Mammary microvascular endothelial cell (primary cell): ENCODE data around the gene LTB4R. TPM values are rescaled to one million over a fixed set of nuclear protein-coding genes. Genes with fewer than 3 reads are reported as not detected.

Source experiments
- total RNA-seq: library from RNA; depleted of rRNA; stranded (reverse); fragments of >200 nt; gene quantifications from 2 replicates; pipeline ENCODE4 v1.2.3, GENCODE V29; 2015

The LTB4R gene, protein sequence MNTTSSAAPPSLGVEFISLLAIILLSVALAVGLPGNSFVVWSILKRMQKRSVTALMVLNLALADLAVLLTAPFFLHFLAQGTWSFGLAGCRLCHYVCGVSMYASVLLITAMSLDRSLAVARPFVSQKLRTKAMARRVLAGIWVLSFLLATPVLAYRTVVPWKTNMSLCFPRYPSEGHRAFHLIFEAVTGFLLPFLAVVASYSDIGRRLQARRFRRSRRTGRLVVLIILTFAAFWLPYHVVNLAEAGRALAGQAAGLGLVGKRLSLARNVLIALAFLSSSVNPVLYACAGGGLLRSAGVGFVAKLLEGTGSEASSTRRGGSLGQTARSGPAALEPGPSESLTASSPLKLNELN
- 12.9 and 16.3 TPM in 2 replicates for total RNA-seq

DNA sequence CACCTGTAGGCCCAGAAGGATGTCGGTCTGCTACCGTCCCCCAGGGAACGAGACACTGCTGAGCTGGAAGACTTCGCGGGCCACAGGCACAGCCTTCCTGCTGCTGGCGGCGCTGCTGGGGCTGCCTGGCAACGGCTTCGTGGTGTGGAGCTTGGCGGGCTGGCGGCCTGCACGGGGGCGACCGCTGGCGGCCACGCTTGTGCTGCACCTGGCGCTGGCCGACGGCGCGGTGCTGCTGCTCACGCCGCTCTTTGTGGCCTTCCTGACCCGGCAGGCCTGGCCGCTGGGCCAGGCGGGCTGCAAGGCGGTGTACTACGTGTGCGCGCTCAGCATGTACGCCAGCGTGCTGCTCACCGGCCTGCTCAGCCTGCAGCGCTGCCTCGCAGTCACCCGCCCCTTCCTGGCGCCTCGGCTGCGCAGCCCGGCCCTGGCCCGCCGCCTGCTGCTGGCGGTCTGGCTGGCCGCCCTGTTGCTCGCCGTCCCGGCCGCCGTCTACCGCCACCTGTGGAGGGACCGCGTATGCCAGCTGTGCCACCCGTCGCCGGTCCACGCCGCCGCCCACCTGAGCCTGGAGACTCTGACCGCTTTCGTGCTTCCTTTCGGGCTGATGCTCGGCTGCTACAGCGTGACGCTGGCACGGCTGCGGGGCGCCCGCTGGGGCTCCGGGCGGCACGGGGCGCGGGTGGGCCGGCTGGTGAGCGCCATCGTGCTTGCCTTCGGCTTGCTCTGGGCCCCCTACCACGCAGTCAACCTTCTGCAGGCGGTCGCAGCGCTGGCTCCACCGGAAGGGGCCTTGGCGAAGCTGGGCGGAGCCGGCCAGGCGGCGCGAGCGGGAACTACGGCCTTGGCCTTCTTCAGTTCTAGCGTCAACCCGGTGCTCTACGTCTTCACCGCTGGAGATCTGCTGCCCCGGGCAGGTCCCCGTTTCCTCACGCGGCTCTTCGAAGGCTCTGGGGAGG lies at the start of gene LTB4R:
Gene LTB4R, plus strand, starts transcription at position 857 of the 959 bp plus-strand sequence. CDS start 4,150 bp downstream, outside the sequence.

DNA sequence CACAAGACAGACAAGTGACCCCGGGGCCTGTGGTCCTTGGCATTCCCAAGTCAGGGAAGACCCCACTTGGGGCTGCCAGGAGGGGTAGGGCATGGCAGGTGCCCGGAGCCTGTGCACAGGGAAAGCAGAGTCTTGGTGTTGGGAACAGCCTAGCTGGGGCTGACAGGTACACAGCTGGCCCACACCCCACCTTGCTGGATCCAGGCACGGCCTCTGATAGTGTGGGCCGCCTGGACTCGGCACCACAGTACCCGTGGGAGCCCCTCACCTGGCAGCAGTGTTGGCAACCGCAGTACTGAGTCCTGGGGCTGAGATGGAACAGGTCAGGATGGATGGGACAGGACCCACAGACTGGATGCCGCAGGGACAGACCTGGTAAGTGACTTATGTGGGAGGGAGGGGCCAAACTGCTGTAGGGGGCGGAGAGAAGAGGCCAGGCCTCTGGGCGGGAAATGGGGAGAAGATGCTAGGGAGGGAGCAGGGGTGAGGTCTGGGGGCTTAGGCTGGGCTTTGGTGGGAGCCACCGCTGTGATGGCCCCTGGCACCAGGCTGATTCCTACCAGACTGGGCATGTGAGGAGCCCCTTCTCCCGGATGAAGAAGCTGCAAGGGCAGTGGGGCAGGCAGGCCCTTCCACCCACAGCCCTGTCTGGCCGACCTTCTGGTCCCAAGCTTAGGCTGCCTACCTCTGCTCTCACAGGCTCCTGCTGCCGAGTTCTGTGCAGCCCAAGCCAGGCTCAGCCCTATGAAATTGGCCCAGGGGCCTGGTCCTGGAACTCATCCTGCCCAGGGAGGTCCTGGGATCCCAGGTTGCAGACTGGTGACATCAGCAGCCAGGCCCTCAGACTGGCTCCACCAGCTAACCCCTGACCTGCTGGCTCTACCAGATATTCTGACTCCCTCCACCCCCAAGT lies 48.2 kb upstream of the LTB4R start, which contains the start of gene TGM1:
Gene TGM1, minus strand, starts transcription at position 357 of the 913 bp plus-strand sequence. CDS start 825 bp downstream, outside the sequence.

GRCh38 chr14:24271134-24271833 lies 40.0 kb upstream of the LTB4R start, which contains the start of gene RABGGTA:
Gene RABGGTA (minus strand): TSS chr14:24271597. CDS start chr14:24271115, 482 bp downstream.

DNA sequence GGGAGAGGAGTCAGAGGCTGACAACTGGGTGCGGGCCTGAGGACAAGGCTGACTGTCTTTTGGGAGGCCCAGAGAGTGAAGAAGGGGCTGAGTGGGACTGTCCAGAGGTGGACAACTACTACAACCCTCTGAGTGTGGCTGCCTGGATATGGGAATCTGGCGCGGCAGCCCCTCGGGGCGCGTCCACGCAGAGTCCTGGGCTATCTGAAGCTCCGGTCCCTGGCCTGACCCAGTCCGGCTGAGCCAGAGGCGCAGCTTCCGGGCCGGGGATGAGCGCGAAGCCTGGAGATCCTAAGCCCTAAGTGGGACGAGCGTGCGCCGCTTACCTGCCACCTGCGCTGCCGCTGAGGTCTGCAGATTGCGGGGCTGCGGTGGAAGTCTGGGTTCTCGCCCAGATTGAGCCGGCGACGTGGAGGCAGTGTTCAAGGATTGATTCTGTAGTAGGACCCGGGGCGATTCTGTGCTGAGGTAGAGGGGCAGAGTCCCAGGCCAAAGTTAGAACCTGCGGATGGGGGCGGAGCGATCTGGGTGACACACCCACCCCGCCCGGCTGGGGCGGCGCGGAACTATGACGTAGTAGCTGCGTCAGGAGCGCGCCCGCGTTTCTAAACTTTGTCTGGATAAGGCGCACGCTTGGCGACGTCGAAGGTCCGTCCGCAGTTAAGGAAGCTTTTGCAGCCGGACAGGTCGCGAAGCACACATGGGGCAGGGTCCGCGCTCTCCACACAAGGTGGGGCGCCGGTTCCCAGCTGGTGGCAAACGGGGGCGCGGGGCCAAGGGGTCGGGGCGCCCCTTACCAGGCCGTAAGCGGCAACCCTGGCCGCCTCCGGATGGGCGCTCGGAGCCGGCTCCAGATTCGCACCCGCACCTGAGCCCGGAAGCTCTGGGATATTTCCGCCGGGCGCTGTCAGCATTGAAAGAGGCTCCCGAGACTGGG lies 11.8 kb upstream of the LTB4R start, which contains the start of the genes DHRS1 and NOP9:
Gene DHRS1, minus strand, starts transcription at position 526 of the 937 bp plus-strand sequence. CDS start 674 bp downstream, outside the sequence.
Gene NOP9, plus strand, starts transcription at position 596 of the 937 bp plus-strand sequence. Its CDS starts 105 bp downstream, at position 701.

DNA sequence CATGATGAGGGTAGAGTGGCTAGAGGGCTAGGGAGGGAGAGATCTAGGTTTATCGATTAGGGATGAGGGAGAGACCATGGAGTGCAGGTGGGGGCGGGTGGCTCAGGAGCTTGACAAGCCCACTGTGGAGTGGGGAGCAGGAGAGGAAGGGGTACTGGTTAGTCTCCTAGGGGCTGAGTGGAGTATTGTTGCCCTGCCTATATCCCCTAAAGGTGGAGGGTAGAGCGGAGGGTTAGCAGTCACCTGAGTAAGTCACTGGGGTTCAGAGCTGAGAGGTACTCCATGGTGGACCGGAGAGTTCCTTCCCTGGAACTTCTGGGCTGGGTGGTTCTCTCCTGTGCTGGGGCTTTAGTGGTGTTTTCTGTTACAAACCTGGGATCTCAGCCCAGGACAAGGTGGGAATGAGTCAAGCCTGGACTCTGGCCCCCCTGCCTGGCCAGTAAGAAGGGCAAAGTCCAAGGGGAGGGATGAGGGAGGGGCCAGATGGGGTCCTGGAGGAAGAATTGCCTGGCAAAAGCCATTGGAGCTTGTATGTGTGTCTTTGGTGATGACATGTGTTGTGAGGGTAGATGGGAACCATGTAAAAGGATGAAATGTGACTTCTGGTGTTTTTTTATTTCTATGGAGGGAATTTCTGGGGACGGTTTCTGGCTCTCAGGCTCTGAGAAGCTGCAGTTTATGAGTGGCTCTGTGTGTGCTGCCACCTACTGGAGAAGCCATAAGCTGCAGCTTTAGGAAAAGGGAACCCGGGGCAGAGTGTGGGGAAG lies 3.5 kb upstream of the LTB4R start, which contains the start of gene CIDEB:
Gene CIDEB, minus strand, starts transcription at position 403 of the 767 bp plus-strand sequence. Its CDS starts 119 bp downstream, at position 284.

GRCh38 chr14:24309538-24310264 lies 1.6 kb upstream of the LTB4R start, which contains the start of gene LTB4R2:
Gene LTB4R2 (plus strand): TSS chr14:24310140. CDS start chr14:24310665, 525 bp downstream.

GRCh38 chr14:24334431-24335291 lies 23.4 kb downstream of the LTB4R start, which contains the start of gene ADCY4:
Gene ADCY4 (minus strand): TSS chr14:24335071. CDS start chr14:24334652, 419 bp downstream.

DNA sequence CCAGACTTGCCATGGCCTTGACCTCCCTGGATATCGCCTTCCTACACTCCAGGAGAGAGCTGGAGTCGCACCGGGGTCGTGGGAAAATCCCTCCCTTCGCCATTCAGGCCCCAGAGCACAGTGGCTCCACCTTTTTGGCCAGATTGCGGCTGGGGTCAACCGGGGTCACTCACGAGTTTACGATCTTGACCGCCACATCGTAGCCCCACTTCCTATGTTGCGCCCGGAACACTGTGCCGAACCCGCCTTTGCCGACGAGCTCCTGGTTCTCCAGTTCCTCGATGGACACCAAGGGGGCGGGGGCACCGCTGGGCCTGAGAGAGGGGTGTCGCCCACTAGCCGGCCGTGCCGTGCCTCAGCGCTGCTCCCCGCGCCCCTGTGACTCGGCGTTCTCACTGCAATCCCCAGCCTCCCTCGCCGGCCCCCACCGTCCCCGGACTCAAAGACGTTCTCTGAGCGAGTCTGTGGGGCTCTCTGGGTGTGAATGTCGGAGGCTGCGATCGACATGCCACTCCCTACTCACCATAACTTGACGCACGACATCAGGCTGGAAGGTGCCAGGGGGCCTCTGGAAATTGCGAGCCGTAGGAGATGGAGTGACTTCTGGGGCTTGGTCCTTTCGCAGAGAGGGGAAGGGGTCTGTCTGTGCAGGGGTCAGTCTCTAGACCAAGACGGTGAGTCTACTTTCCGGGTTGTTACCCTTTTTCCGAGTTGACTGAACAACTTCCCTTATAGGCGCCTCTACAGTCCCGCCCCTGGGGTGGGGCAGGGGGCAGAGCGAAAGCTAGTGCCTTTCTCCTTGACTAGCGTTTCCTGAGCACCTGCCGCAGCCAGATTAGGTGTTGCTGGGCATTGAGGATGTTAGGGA lies 28.2 kb downstream of the LTB4R start, which contains the start of gene RIPK3:
Gene RIPK3, minus strand, starts transcription at position 708 of the 868 bp plus-strand sequence. Its CDS starts 165 bp downstream, at position 543.

Other genes with a start within 250 kb of the LTB4R start
- not detected in 2 replicates for gene CPNE6, start 239.9 kb upstream of the LTB4R start, total RNA-seq
- gene PCK2, start 217.2 kb upstream of the LTB4R start, total RNA-seq, result 7.9 and 24.3 TPM in 2 replicates
- gene DCAF11, start 196.7 kb upstream of the LTB4R start, total RNA-seq, result 43.6 and 46.1 TPM in 2 replicates
- 0.74 and 1.3 TPM in 2 replicates for gene NRL, start 196.6 kb upstream of the LTB4R start, total RNA-seq
- 0.10 TPM in 1 of 2 replicates, not detected in the other for gene FITM1, start 180.8 kb upstream of the LTB4R start, total RNA-seq
- 311 and 318 TPM in 2 replicates for gene PSME1, start 175.3 kb upstream of the LTB4R start, total RNA-seq
- gene EMC9, start 169.9 kb upstream of the LTB4R start, total RNA-seq, result 15.7 and 22.2 TPM in 2 replicates
- gene PSME2, start 164.9 kb upstream of the LTB4R start, total RNA-seq, result 179 and 201 TPM in 2 replicates
- 41.4 and 59.8 TPM in 2 replicates for gene RNF31, start 164.0 kb upstream of the LTB4R start, total RNA-seq
- gene IRF9, start 150.2 kb upstream of the LTB4R start, total RNA-seq, result 55.8 and 57.5 TPM in 2 replicates
- gene REC8, start 139.4 kb upstream of the LTB4R start, total RNA-seq, result 14.8 and 16.6 TPM in 2 replicates
- gene IPO4, start 122.7 kb upstream of the LTB4R start, total RNA-seq, result 61.1 and 67.6 TPM in 2 replicates
- gene TM9SF1, start 116.1 kb upstream of the LTB4R start, total RNA-seq, result 52.3 and 57.7 TPM in 2 replicates
- gene TSSK4, start 105.8 kb upstream of the LTB4R start, total RNA-seq, result not detected in 2 replicates
- gene CHMP4A, start 98.0 kb upstream of the LTB4R start, total RNA-seq, result 44.2 and 49.3 TPM in 2 replicates
- gene MDP1, start 95.4 kb upstream of the LTB4R start, total RNA-seq, result 15.8 and 15.9 TPM in 2 replicates
- gene NEDD8, start 79.1 kb upstream of the LTB4R start, total RNA-seq, result 259 and 294 TPM in 2 replicates
- 66.4 and 67.7 TPM in 2 replicates for gene GMPR2, start 78.6 kb upstream of the LTB4R start, total RNA-seq
- gene TINF2, start 68.9 kb upstream of the LTB4R start, total RNA-seq, result 72.0 and 90.4 TPM in 2 replicates
- 0.27 and 2.1 TPM in 2 replicates for gene TGM1, start 48.3 kb upstream of the LTB4R start, total RNA-seq
- 33.1 and 48.0 TPM in 2 replicates for gene RABGGTA, start 39.9 kb upstream of the LTB4R start, total RNA-seq
- gene DHRS1, start 11.7 kb upstream of the LTB4R start, total RNA-seq, result 25.0 and 29.0 TPM in 2 replicates
- 25.0 and 27.2 TPM in 2 replicates for gene NOP9, start 11.7 kb upstream of the LTB4R start, total RNA-seq
- 14.5 and 19.0 TPM in 2 replicates for gene CIDEB, start 3.5 kb upstream of the LTB4R start, total RNA-seq
- gene LTB4R2, start 1.4 kb upstream of the LTB4R start, total RNA-seq, result 3.9 and 5.0 TPM in 2 replicates
- gene ADCY4, start 23.6 kb downstream of the LTB4R start, total RNA-seq, result 21.3 and 26.8 TPM in 2 replicates
- gene RIPK3, start 28.5 kb downstream of the LTB4R start, total RNA-seq, result 2.3 and 4.4 TPM in 2 replicates
- 4.1 and 9.0 TPM in 2 replicates for gene NFATC4, start 56.7 kb downstream of the LTB4R start, total RNA-seq
- gene NYNRIN, start 87.5 kb downstream of the LTB4R start, total RNA-seq, result 4.8 and 5.5 TPM in 2 replicates
- 0.20 and 2.2 TPM in 2 replicates for gene CBLN3, start 118.2 kb downstream of the LTB4R start, total RNA-seq
- gene KHNYN, start 118.5 kb downstream of the LTB4R start, total RNA-seq, result 27.6 and 31.2 TPM in 2 replicates
- 18.0 and 18.9 TPM in 2 replicates for gene SDR39U1, start 131.3 kb downstream of the LTB4R start, total RNA-seq
- gene CMA1, start 196.8 kb downstream of the LTB4R start, total RNA-seq, result not detected in 2 replicates